Suppressor macrophage treated with lipopolysaccharide for 4 hours (primary cell): Measurements from ENCODE around the gene CHMP2B.

Source experiments
- DNase-seq: peaks from one replicate; pipeline ENCODE4 v3.0.0-alpha.2; 2020

Gene CHMP2B, protein sequence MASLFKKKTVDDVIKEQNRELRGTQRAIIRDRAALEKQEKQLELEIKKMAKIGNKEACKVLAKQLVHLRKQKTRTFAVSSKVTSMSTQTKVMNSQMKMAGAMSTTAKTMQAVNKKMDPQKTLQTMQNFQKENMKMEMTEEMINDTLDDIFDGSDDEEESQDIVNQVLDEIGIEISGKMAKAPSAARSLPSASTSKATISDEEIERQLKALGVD

DNA sequence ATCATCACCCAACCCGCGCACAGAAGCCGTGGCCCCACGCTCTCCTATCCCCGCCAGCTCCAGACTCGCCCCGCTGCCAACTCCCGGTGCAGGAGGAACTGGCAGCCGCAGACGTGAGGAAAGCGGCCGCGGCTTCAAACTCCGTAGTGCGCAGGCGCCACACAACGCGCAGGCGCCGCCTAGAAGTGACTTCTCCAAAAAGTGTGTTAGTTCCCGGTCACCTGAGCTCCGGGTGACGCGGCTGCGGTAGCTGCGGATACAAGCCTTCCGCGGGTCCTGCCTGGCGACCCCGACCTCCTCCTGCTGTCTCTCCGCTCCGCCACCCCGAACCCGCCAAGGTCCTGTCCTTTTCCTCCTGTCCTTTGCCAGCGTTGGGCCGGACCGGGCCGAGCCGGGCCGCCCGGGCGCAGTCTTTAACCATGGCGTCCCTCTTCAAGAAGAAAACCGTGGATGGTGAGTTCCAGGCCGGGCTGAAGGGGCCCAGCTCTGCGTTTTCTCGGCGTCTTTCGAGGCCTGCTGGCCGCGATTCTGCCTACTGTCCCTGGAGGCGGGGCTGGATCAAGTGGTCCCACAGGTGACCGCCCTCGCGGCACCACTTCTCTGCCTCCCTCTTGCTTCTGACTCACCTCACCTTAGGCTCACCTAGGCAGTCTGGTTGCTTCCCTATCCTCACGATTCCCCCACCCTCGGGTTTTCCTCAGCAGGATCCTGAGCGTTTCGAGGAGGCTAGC, at the start of gene CHMP2B:
Gene CHMP2B (plus strand): TSS at position 206 of the 731 bp plus-strand sequence. CDS start 214 bp downstream, at position 420.
- DNase-seq = peak; percentile 96

- DNase-seq = no peak
Measured at GRCh38 chr3:87179642-87180041, 47.5 kb upstream of the CHMP2B start.

DNA sequence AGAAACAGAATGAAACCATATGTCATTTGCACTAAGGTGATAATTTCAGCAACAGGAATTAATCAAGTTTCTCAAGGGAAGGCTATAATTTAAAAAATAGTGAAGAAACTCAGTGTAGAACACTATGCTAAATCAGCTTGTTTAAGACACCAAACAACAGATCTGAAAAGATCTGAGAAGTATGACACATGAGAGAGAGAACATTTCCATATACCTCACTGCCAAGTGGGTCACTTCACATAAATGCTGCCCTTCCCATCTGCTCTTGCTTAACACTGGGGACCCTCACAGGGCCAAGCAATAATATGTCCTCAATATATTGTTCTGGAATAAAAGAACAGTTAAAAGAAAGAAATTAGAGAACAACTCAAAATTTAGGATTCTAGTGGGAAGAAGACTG, 45.6 kb upstream of the CHMP2B start:
- no peak for DNase-seq

GRCh38 chr3:87182023-87182422, 45.1 kb upstream of the CHMP2B start:
- no peak for DNase-seq

DNA sequence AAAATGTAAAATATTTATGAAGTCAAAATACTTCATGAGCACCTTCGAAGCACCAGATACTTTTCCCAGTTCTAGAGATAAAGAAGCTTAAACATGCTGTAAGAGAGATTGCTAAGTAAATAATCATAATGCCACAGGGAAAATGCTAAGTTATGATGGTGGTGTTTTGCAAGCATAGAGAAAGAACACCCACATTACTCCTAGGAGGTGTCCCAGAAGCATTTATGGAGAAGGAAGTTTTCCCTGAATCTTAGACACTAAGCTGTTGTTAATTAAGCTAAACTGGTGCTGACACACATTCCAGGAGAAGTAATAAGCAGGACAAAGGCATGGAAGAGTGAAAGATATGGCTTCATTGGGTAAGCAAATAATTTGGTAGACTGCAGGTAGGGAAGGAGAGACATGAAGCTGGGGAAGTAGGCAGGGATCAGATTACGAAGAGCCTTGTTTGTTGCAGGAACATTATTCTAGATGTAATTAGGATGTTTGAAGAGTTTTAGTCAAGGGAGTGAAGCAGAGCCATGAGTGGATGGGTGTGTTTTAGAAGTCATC, 40.4 kb upstream of the CHMP2B start:
- no peak for DNase-seq

GRCh38 chr3:87191175-87191574, 35.9 kb upstream of the CHMP2B start:
- no peak for DNase-seq

DNA sequence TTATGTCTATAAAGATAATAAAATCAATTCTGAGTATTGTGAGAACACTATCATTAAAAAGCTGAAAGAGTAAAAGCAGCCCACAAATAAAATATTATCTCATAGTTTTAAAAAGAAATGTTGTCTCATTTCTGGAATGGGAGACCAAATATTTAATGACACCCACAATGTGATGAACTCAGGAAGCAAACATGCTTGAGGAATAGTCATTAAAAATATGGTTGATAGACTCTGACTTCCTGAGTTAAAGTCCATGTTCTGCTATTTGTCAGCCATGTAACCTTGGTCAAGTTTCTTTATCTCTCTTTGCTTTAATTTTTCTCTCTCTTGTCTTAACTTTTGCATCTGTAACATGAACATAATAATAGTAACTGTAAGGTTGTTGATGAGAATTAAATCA, 35.5 kb upstream of the CHMP2B start:
- DNase-seq = no peak

GRCh38 chr3:87196879-87197278, 30.2 kb upstream of the CHMP2B start:
- DNase-seq = no peak

GRCh38 chr3:87197531-87197930, 29.6 kb upstream of the CHMP2B start:
- no peak for DNase-seq

DNA sequence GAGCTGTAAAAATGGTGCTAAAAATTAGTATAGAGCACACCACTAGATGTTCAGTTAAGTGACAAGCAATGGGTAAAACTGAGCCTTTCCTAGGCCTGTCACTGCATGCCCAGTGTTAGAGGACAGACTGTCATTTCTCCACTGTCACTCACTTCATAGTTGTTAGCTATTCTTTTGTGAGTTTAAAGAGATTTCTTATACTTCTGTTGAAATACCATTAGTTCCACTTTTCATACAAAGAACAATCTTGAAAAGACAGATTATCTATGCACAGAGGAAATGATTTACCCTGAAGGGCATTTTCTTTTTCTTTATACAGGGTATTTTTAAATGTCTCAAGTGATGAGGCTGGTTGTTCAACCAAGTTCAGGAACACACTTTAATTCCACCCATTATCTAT, 28.3 kb upstream of the CHMP2B start:
- no peak for DNase-seq

DNA sequence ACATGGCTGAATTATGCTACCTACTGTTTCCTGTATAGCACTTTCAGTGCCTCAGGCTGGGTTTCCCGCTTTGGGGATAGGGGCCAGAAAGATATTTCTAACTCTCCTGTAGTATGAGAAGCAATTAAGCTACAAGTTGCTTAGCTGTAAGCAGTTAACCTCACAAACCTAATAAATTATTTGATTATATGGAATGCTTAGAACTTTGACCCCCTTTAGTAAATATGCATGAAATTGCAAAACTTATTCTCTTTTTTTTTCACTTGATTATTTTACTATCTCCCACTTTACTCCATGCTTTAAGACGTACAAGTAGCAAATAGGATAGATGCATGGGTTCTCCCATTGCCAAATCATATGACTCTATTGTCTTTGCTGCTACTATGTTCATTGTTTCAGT, 27.5 kb upstream of the CHMP2B start:
- no peak for DNase-seq

GRCh38 chr3:87200060-87200647, 27.0 kb upstream of the CHMP2B start:
- no peak for DNase-seq

GRCh38 chr3:87201727-87202126, 25.4 kb upstream of the CHMP2B start:
- no peak for DNase-seq

GRCh38 chr3:87203809-87204208, 23.3 kb upstream of the CHMP2B start:
- DNase-seq = no peak

DNA sequence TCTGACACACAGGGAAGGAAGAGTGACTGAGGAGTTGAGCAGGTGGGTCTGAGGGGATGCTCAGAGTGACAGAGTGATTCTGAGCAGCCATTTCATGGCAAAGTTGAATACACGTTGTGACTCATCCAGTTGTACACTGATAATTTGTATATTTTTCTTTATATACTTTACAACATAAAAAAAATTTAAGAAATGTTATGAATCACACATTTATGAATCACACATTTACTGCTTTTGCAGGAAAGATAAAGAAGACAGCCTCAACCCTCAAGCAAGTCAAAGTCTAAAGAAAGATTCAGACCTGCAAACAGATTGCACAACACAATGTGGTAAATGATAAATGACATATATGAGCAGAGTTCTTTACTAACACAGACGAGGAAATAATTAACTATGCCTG, 21.0 kb upstream of the CHMP2B start:
- DNase-seq = no peak

DNA sequence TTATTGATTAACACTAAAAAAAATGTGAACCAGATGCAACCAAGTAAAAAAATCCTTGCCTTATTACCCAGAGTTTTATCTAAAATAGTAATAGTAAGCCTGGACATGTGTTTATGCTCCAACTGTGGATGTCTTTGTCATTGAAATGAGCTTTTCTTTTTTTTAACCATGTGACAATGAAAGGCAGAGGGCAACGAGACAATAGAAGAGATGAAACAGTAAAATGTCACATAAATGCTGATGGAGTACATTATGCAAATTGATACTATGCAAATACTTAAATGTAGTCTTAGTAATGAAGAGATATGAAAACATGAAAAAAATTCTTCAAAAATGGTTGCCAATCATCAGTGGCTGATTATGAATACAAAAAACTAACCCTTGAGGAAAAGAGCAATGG, 20.5 kb upstream of the CHMP2B start:
- no peak for DNase-seq

GRCh38 chr3:87207460-87207859, 19.6 kb upstream of the CHMP2B start:
- DNase-seq = no peak

DNA sequence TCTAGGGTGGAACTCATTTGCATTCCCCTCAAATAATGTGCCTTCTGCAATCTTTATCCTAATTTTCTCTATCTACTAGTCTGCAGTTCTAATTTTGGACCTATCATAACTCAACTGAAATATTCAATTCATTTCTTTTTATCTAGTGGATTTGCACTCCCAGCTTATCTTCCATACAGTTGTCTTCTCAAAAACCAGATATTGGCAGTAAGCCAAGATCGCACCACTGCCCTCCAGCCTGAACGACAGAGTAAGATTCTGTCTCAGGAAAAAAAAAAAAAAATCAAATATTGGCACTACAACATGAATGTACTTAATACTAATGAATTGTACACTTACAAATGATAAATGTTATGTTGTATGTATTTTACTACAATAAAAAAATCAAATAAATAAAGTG, 18.0 kb upstream of the CHMP2B start:
- no peak for DNase-seq

DNA sequence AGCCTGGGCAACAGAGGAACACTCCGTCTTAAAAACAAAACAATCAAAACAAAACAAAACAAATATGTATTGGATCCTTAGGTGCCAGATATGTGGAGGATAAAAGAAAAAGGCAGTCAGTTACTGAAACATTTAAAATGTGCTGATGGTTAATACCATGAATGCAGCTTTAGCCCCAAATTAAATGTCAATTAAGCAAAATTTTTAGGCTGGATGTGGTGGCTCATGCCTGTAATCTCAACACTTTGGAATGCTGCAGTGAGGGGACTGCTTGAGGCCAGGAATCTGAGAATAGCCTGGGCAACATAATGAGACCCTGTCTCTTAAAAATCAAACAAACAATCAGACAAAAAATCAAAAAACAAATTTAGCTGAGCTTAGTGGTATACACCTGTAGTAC, 8.5 kb upstream of the CHMP2B start:
- no peak for DNase-seq

GRCh38 chr3:87219611-87220010, 7.5 kb upstream of the CHMP2B start:
- no peak for DNase-seq

GRCh38 chr3:87225659-87226058, 1.4 kb upstream of the CHMP2B start:
- no peak for DNase-seq

DNA sequence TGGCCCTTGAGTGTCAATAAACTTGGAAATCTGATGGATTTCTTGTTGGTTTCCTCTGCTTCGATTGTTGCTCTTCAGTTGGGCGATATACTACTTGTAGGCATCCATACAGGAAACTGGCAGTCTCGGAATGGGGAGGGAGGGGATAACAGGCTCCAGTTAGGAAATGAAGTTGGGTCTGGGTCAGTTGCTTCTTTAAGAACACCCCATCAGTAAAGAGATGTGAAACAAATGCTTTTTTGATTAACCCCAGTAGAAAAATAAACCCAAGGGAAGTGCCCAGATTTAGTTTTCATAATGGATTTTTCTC, 681 bp downstream of the CHMP2B start:
- peak; percentile 4 for DNase-seq

DNA sequence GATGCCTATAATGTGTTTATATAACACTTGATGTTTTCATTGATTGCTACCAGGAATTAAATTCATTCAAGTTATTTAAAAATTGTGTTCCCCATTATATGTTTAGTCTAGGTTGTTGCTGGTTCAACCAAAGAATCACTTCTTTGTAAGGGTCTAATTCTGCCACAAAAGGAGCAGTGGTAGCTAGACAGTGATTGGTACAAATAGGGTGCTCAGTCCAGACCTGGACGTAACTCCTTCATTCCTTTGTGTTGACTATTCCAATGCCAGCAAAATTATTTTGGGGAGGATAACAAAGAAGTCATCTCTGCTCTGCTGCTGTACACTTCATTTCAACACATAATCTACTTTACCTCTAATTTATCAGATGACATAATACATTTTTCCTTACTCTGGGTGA, 1.2 kb downstream of the CHMP2B start:
- no peak for DNase-seq

- no peak for DNase-seq
Measured at GRCh38 chr3:87229113-87229512, 2.0 kb downstream of the CHMP2B start.
